Measurements from ENCODE around the gene PARD3B. TPM values are rescaled to one million over a fixed set of nuclear protein-coding genes. Genes with fewer than 3 reads are reported as not detected.

Gene PARD3B
- total and polyA plus RNA-seq, 2 of the 8 experiments (the other 6 are each of a cell fraction or from before 2014, with no cell fraction given): 1.2 to 5.7 TPM

- ChIA-PET CTCF (ENCODE audit: partially characterized antibody) (no interaction called here), POLR2A (ENCODE audit: partially characterized antibody) (no interaction called here)
- Histone ChIP-seq H2BK5ac (ENCODE audit: low read depth, low read length) (no peak overlapping the region), H2BK12ac (ENCODE audit: low read depth, low read length) (no peak overlapping the region), H4K91ac (replicated peaks; ENCODE audit: insufficient read length, low read length) (no peak overlapping the region), H4K20me1 (replicated peaks in 1 of 2; ENCODE audit: control insufficient read depth in 1 of 2, insufficient read depth in 2 of 2, low read length in 2 of 2) (no peaks in the 10 kb centered on the region), H2BK20ac (ENCODE audit: low read length) (no peak overlapping the region), H3K4ac (replicated peaks; ENCODE audit: insufficient read length, low read depth, low read length) (no peak overlapping the region), H3K27ac (ENCODE audit: low read depth, low read length) (no peak overlapping the region), H3K9ac (replicated peaks in 1 of 4; ENCODE audit: extremely low read depth in 1 of 4, low read depth in 3 of 4, low read length in 3 of 4) (no peak overlapping the region), H3K79me2 (ENCODE audit: control insufficient read depth in 1 of 2, insufficient read depth in 2 of 2, low read length in 2 of 2) (no peaks in the 10 kb centered on the region), H3K79me1 (ENCODE audit: low read depth, low read length) (no peaks in the 10 kb centered on the region), H3K4me2 (ENCODE audit: insufficient read depth in 1 of 2, low read depth in 2 of 2, low read length in 2 of 2) (no peak overlapping the region), H4K8ac (ENCODE audit: extremely low read depth, insufficient read depth, low read length) (no peak overlapping the region), H3K23ac (ENCODE audit: insufficient read length) (no peak overlapping the region), H3K23me2 (ENCODE audit: low read depth, low read length) (no peaks in the 10 kb centered on the region), H2AK5ac (ENCODE audit: low read depth, low read length) (no peak overlapping the region), H3K56ac (replicated peaks; ENCODE audit: insufficient read length, low read depth, low read length) (no peak overlapping the region), H3K36me3 (ENCODE audit: control insufficient read depth in 2 of 4, insufficient read depth in 4 of 4, low read length in 3 of 4) (no peaks in the 10 kb centered on the region), H3K18ac (ENCODE audit: extremely low read depth, low read length) (no peak overlapping the region), H3K9me3 (ENCODE audit: insufficient read depth in 2 of 2, low read depth in 1 of 2, low read length in 1 of 2) (0 out of 4 replicates have a peak, but pooled peaks cover 0 to 2% of the 10 kb centered on the region in 2 experiments), H3K27me3 (replicated peaks in 1 of 4; ENCODE audit: control insufficient read depth in 3 of 4, extremely low read depth in 1 of 4, insufficient read depth in 3 of 4, low read length in 3 of 4) (no peaks in the 10 kb centered on the region), H2BK120ac (replicated peaks; ENCODE audit: low read depth, low read length) (no peak overlapping the region), H4K5ac (ENCODE audit: insufficient read length, low read depth, low read length) (no peak overlapping the region), H2BK15ac (ENCODE audit: low read length) (no peak overlapping the region), H3K4me3 (ENCODE audit: extremely low read depth in 1 of 4, insufficient read depth in 2 of 4, low read depth in 3 of 4, low read length in 4 of 4) (no peak overlapping the region), H3K4me1 (replicated peaks in 1 of 4; ENCODE audit: control insufficient read depth in 3 of 4, insufficient read depth in 4 of 4, low read length in 3 of 4) (no peaks in the 10 kb centered on the region), H3K14ac (ENCODE audit: insufficient read length) (no peak overlapping the region), H2AFZ (ENCODE audit: low read length) (no peak overlapping the region)
- WGBS, 2 experiments (ENCODE audit: extremely low coverage in 1 of 2, insufficient coverage in 1 of 2, insufficient read length in 1 of 2, insufficient replicate concordance in 2 of 2, low coverage in 1 of 2, low lambda C conversion rate in 2 of 2, missing lambda C conversion rate in 1 of 2): 80% methylated on average over 1 of the region's 1 CpG; no CpG with 5 or more reads in 1 of the 2 experiments
- no peak for FAIRE-seq
- no peak for DNase-seq (ENCODE audit: low read depth in 1 of 2, low spot score in 2 of 2)
- no peak for TF ChIP-seq KDM4A (IDR thresholded peaks at IDR 0.05; ENCODE audit: low read depth, low read length, severe bottlenecking)
- no peak for TF ChIP-seq NANOG (IDR thresholded peaks at IDR 0.05; ENCODE audit: insufficient read depth, low read depth, low read length, poor library complexity, severe bottlenecking)
- TF ChIP-seq BRCA1 (IDR thresholded peaks at IDR 0.05; ENCODE audit: low read depth, low read length): no peak
- no peak for TF ChIP-seq YY1 (IDR thresholded peaks at IDR 0.05; ENCODE audit: low read depth, low read length)
- no peak for TF ChIP-seq E2F6 (IDR thresholded peaks at IDR 0.05)
- TF ChIP-seq POLR2A (IDR thresholded peaks at IDR 0.05; ENCODE audit: control extremely low read depth in 1 of 2, low read depth in 2 of 2, low read length in 2 of 2): no peak
- no peak for TF ChIP-seq RXRA (IDR thresholded peaks at IDR 0.05; ENCODE audit: insufficient read depth, low read depth, low read length)
These were observed 402.1 kb downstream of the PARD3B start for GRCh38 chr2:204947405-204947804.

Measured in H1 (cell line).